Lower leg skin (tissue), 4 donors: ENCODE measurements around the gene CHAF1B. TPM values are rescaled to one million over a fixed set of nuclear protein-coding genes. Genes with fewer than 3 reads are reported as not detected.

Experiments used
- DNase-seq, 2 donors: peaks; one replicate each; pipeline ENCODE4 v3.0.0-alpha.2; 2019; ENCODE audit warnings: low spot score in 2 of 2
- H3K4me3 ChIP-seq: fragments of 200-600 bp; sonication (generic); 2 replicates; pipeline ENCODE4 v1.5.1; 2017; ENCODE audit warnings: mild to moderate bottlenecking, low read depth; ENCODE audit not compliant: poor library complexity, severe bottlenecking
- CTCF ChIP-seq, 3 donors: fragments of 450-650 bp; IDR thresholded peaks; one replicate each; pipeline ENCODE4 v1.5.1; 2016; ENCODE audit warnings: antibody characterized with exemption in 3 of 3, mild to moderate bottlenecking in 3 of 3, moderate library complexity in 2 of 3
- POLR2A ChIP-seq, 2 donors: fragments of 450-650 bp; IDR thresholded peaks; one replicate each; pipeline ENCODE4 v1.6.1; 2016 to 2017; ENCODE audit warnings: antibody characterized with exemption in 2 of 2, mild to moderate bottlenecking in 1 of 2, moderate library complexity in 1 of 2
- whole genome bisulfite sequencing, 2 donors: methylation state at CpG; one replicate each; pipeline ENCODE4 v1.1.5; 2018; 5-methylcytosine and 5-hydroxymethylcytosine counted together
- intact Hi-C: fragments of 100-400 bp; cut with DNase I; formaldehyde crosslinking; loops from one replicate; pipeline ENCODE4 v1.15.0; 2023; ENCODE audit warnings: low total_unique reads
- total RNA-seq, 4 donors: library from RNA; depleted of rRNA; stranded (reverse); fragments of >200 nt; gene quantifications; one replicate each; pipeline ENCODE4 v1.1.0, GENCODE V29; 2016

The CHAF1B gene
- total RNA-seq, 4 donors from 2014 or later, result 1.6 to 3.0 (median 2.1) TPM

GRCh38 chr21:36461277-36461917 is 76.2 kb downstream of the CHAF1B start:
- TF ChIP-seq CTCF (IDR thresholded peaks at IDR 0.05) (no peak), POLR2A (IDR thresholded peaks at IDR 0.05) (no peak)
- intact Hi-C loops, result no loop called here
- WGBS, 2 donors, result 76 to 87% methylated on average over 24 to 33 of the region's 34 CpGs
- DNase-seq, result no peak
- no peak overlapping the region for H3K4me3 ChIP-seq

- TF ChIP-seq CTCF (IDR thresholded peaks at IDR 0.05) (no peak), POLR2A (IDR thresholded peaks at IDR 0.05) (no peak)
- intact Hi-C loops, result no loop called here
- 39 to 45% methylated on average over 14 of the region's 14 CpGs for WGBS, 2 donors
- no peak for DNase-seq
- no peak overlapping the region for H3K4me3 ChIP-seq
Measured at GRCh38 chr21:36461918-36462486, 76.8 kb downstream of the CHAF1B start.

GRCh38 chr21:36463204-36463603 is 78.0 kb downstream of the CHAF1B start:
- WGBS, 2 donors, result 85 to 88% methylated on average over 10 of the region's 10 CpGs
- TF ChIP-seq CTCF (IDR thresholded peaks at IDR 0.05) (no peak), POLR2A (IDR thresholded peaks at IDR 0.05) (no peak)
- DNase-seq, result no peak
- intact Hi-C loops, result no loop called here
- no peak overlapping the region for H3K4me3 ChIP-seq

- TF ChIP-seq POLR2A (IDR thresholded peaks at IDR 0.05) (no peak), CTCF (IDR thresholded peaks at IDR 0.05) (no peak)
- WGBS, 2 donors, result 78 to 84% methylated on average over 10 of the region's 10 CpGs
- no peak for DNase-seq
- intact Hi-C loops, result no loop called here
- no peak overlapping the region for H3K4me3 ChIP-seq
Measured at GRCh38 chr21:36463991-36464390, 78.8 kb downstream of the CHAF1B start.

GRCh38 chr21:36464590-36464989 is 79.4 kb downstream of the CHAF1B start:
- TF ChIP-seq CTCF (IDR thresholded peaks at IDR 0.05) (no peak), POLR2A (IDR thresholded peaks at IDR 0.05) (no peak)
- H3K4me3 ChIP-seq, result no peak overlapping the region
- 87 to 92% methylated on average over 3 of the region's 3 CpGs for WGBS, 2 donors
- no peak for DNase-seq
- intact Hi-C loops, result no loop called here

GRCh38 chr21:36465478-36465877 is 80.3 kb downstream of the CHAF1B start:
- H3K4me3 ChIP-seq, result no peak overlapping the region
- no peak for TF ChIP-seq POLR2A (IDR thresholded peaks at IDR 0.05)
- no peak for TF ChIP-seq CTCF (IDR thresholded peaks at IDR 0.05)
- DNase-seq, result no peak
- intact Hi-C loops, result no loop called here
- WGBS, 2 donors, result 39 to 47% methylated on average over 8 of the region's 8 CpGs
